Measurements from ENCODE around the gene CCDC122. TPM values are rescaled to one million over a fixed set of nuclear protein-coding genes. Genes with fewer than 3 reads are reported as not detected.

CCDC122 gene
- total and polyA plus RNA-seq, 10 of the 15 experiments (the other 5 are each of a cell fraction or from before 2014, with no cell fraction given): 1.0 to 4.5 (median 2.9) TPM; not detected in 1

DNA sequence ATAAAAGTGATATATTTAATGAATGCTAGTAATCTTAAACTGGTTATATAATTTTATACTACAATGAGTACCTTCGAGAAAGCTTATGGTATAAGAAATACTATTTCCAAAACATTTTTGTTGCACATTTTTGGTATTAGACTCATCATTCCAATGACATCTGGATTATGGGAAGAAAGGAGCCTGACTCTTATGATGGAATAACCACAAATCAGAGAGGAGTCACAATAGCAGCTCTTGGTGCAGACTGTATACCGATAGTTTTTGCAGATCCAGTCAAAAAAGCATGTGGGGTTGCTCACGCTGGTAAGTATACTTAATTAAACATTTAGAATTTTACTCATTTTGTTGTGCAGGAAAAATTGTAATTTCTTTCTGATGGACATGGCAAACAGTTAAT lies 4.1 kb upstream of the CCDC122 start:
- ChIA-PET POLR2A (no interaction called here), SMC1A (ENCODE audit: uncharacterized antibody, unreplicated experiment) (interaction anchor here (0.7 kb wide), 1 partner anchor 11 kb away, joined by 3 read pairs; no protein-coding TSS in a partner anchor), RAD21 (ENCODE audit: unreplicated experiment) (no interaction called here), CTCF (interaction anchor here (0.7 kb wide), 1 partner anchor 12 kb away, joined by 3 read pairs; no protein-coding TSS in a partner anchor)
- FAIRE-seq (no peak), DNase-seq (ENCODE audit: low read depth, low spot score) (no peak), ATAC-seq (no peak)
- Histone ChIP-seq H3K4me3 (no peak overlapping the region), H3K27me3 (replicated peaks in 1 of 2; ENCODE audit: control insufficient read depth in 2 of 2, insufficient read depth in 2 of 2, low read length in 1 of 2) (no peaks in the 10 kb centered on the region), H3K79me2 (ENCODE audit: control insufficient read depth, insufficient read depth, low read length) (no peaks in the 10 kb centered on the region), H3K9ac (ENCODE audit: control insufficient read depth, insufficient read depth, low read length) (no peak overlapping the region), H2AFZ (ENCODE audit: control insufficient read depth, low read depth, low read length) (no peak overlapping the region), H3K27ac (ENCODE audit: control insufficient read depth, insufficient read depth) (no peak overlapping the region), H3K36me3 (ENCODE audit: control insufficient read depth in 2 of 2, insufficient read depth in 2 of 2, low read length in 1 of 2) (no peaks in the 10 kb centered on the region), H3K9me3 (replicated peaks; ENCODE audit: control insufficient read depth, insufficient read depth, low read length) (no peaks in the 10 kb centered on the region; the same call in 2 of the 3 replicates), H3K4me2 (ENCODE audit: control insufficient read depth, insufficient read depth) (no peak overlapping the region), H3K4me1 (ENCODE audit: control insufficient read depth, insufficient read depth, low read length) (peaks cover 12% of the 10 kb centered on the region), H4K20me1 (ENCODE audit: control insufficient read depth, insufficient read depth) (no peaks in the 10 kb centered on the region)
- TF ChIP-seq EGR1 (IDR thresholded peaks at IDR 0.05; ENCODE audit: borderline replicate concordance in 1 of 2, low read depth in 2 of 2, low read length in 2 of 2): no peak
- TF ChIP-seq PAX5 (IDR thresholded peaks at IDR 0.05; ENCODE audit: borderline replicate concordance, low read depth, low read length): no peak
- TF ChIP-seq POLR2AphosphoS5 (IDR thresholded peaks at IDR 0.05; ENCODE audit: low read length): no peak
- TF ChIP-seq, protein P1, sequence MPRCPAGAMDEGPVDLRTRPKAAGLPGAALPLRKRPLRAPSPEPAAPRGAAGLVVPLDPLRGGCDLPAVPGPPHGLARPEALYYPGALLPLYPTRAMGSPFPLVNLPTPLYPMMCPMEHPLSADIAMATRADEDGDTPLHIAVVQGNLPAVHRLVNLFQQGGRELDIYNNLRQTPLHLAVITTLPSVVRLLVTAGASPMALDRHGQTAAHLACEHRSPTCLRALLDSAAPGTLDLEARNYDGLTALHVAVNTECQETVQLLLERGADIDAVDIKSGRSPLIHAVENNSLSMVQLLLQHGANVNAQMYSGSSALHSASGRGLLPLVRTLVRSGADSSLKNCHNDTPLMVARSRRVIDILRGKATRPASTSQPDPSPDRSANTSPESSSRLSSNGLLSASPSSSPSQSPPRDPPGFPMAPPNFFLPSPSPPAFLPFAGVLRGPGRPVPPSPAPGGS (IDR thresholded peaks at IDR 0.05; ENCODE audit: borderline replicate concordance, insufficient read depth, low read depth, low read length, poor library complexity, severe bottlenecking): no peak
- in situ Hi-C loops (cut with MboI): no loop called here
- intact Hi-C loops (cut with micrococcal nuclease; ENCODE audit: unreplicated experiment): no loop called here
- WGBS (ENCODE audit: insufficient coverage, insufficient replicate concordance, low lambda C conversion rate, missing lambda C conversion rate): 96% methylated on average over 3 of the region's 3 CpGs
- no TSS peak for BruUV-seq (replicated peaks)

DNA sequence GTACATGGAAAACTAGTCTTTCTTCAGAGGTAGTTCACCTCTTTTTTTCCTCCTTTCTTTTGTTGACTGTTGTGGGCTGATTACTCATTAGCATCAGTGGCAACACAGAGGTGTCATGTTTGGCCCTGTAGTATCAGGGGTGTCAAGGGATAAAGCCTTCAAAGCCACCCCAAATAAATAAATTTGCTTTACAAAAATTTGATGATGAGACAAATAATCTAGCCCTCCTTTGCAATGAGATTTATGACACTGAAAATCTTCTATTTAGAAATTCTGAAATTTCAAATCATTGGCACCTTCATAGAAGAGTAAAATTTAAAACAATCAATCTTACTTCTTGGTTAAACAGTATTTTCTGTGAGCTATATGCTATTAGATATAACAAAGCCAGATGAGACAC lies 2.0 kb upstream of the CCDC122 start:
- no peak for FAIRE-seq
- POLR2A ChIA-PET: no interaction called here
- intact Hi-C loops (cut with micrococcal nuclease; ENCODE audit: unreplicated experiment): no loop called here

More for the DNA sequence above, 2.0 kb upstream of the CCDC122 start:
- Histone ChIP-seq H2AFZ (ENCODE audit: control insufficient read depth, low read depth, low read length) (no peak overlapping the region), H3K27ac (ENCODE audit: control insufficient read depth, insufficient read depth) (no peak overlapping the region), H3K36me3 (ENCODE audit: control insufficient read depth in 2 of 2, insufficient read depth in 2 of 2, low read length in 1 of 2) (no peaks in the 10 kb centered on the region), H3K9ac (ENCODE audit: control insufficient read depth, insufficient read depth, low read length) (no peak overlapping the region), H3K79me2 (ENCODE audit: control insufficient read depth, insufficient read depth, low read length) (no peaks in the 10 kb centered on the region), H3K4me2 (ENCODE audit: control insufficient read depth, insufficient read depth) (no peak overlapping the region), H3K27me3 (replicated peaks in 1 of 2; ENCODE audit: control insufficient read depth in 2 of 2, insufficient read depth in 2 of 2, low read length in 1 of 2) (no peaks in the 10 kb centered on the region), H3K4me3 (no peak overlapping the region), H3K9me3 (replicated peaks; ENCODE audit: control insufficient read depth, insufficient read depth, low read length) (no peaks in the 10 kb centered on the region; the same call in 2 of the 3 replicates), H4K20me1 (ENCODE audit: control insufficient read depth, insufficient read depth) (no peaks in the 10 kb centered on the region), H3K4me1 (ENCODE audit: control insufficient read depth, insufficient read depth, low read length) (peaks cover 19% of the 10 kb centered on the region)
- RAD21 ChIA-PET (ENCODE audit: unreplicated experiment): no interaction called here
- SMC1A ChIA-PET (ENCODE audit: uncharacterized antibody, unreplicated experiment): interaction anchor here (0.9 kb wide), 1 partner anchor 23 kb away, joined by 3 read pairs; no protein-coding TSS in a partner anchor
- in situ Hi-C loops (cut with MboI): no loop called here
- BruUV-seq (replicated peaks): no TSS peak
- CTCF ChIA-PET: no interaction called here
- TF ChIP-seq, protein P2, sequence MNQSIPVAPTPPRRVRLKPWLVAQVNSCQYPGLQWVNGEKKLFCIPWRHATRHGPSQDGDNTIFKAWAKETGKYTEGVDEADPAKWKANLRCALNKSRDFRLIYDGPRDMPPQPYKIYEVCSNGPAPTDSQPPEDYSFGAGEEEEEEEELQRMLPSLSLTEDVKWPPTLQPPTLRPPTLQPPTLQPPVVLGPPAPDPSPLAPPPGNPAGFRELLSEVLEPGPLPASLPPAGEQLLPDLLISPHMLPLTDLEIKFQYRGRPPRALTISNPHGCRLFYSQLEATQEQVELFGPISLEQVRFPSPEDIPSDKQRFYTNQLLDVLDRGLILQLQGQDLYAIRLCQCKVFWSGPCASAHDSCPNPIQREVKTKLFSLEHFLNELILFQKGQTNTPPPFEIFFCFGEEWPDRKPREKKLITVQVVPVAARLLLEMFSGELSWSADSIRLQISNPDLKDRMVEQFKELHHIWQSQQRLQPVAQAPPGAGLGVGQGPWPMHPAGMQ (IDR thresholded peaks at IDR 0.05; ENCODE audit: borderline replicate concordance): no peak
- TF ChIP-seq JUNB (IDR thresholded peaks at IDR 0.05) (no peak), POLR2AphosphoS2 (IDR thresholded peaks at IDR 0.05; ENCODE audit: low read depth, low read length) (no peak), POLR2AphosphoS5 (IDR thresholded peaks at IDR 0.05; ENCODE audit: low read length) (no peak), ZNF622 (IDR thresholded peaks at IDR 0.05) (no peak), SPI1 (IDR thresholded peaks at IDR 0.05; ENCODE audit: borderline replicate concordance, insufficient read depth, low read depth, low read length) (no peak)
- TF ChIP-seq, protein P3, sequence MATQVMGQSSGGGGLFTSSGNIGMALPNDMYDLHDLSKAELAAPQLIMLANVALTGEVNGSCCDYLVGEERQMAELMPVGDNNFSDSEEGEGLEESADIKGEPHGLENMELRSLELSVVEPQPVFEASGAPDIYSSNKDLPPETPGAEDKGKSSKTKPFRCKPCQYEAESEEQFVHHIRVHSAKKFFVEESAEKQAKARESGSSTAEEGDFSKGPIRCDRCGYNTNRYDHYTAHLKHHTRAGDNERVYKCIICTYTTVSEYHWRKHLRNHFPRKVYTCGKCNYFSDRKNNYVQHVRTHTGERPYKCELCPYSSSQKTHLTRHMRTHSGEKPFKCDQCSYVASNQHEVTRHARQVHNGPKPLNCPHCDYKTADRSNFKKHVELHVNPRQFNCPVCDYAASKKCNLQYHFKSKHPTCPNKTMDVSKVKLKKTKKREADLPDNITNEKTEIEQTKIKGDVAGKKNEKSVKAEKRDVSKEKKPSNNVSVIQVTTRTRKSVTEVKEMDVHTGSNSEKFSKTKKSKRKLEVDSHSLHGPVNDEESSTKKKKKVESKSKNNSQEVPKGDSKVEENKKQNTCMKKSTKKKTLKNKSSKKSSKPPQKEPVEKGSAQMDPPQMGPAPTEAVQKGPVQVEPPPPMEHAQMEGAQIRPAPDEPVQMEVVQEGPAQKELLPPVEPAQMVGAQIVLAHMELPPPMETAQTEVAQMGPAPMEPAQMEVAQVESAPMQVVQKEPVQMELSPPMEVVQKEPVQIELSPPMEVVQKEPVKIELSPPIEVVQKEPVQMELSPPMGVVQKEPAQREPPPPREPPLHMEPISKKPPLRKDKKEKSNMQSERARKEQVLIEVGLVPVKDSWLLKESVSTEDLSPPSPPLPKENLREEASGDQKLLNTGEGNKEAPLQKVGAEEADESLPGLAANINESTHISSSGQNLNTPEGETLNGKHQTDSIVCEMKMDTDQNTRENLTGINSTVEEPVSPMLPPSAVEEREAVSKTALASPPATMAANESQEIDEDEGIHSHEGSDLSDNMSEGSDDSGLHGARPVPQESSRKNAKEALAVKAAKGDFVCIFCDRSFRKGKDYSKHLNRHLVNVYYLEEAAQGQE (IDR thresholded peaks at IDR 0.05; ENCODE audit: low read depth, low read length): no peak
- ATAC-seq: no peak
- DNase-seq (ENCODE audit: low read depth, low spot score): no peak
